Lower leg skin (tissue), 3 donors: ENCODE results near the gene GIPC3.

Experiments
- POLR2A ChIP-seq, 2 donors: fragments of 450-650 bp; IDR thresholded peaks; one replicate each; pipeline ENCODE4 v1.6.1; 2016 to 2017; ENCODE audit warnings: antibody characterized with exemption in 2 of 2, mild to moderate bottlenecking in 1 of 2, moderate library complexity in 1 of 2
- TF ChIP-seq, protein P1 (sequence below), 3 donors: fragments of 450-650 bp; IDR thresholded peaks; one replicate each; pipeline ENCODE4 v1.5.1; 2016; ENCODE audit warnings: antibody characterized with exemption in 3 of 3, mild to moderate bottlenecking in 3 of 3, moderate library complexity in 2 of 3

DNA sequence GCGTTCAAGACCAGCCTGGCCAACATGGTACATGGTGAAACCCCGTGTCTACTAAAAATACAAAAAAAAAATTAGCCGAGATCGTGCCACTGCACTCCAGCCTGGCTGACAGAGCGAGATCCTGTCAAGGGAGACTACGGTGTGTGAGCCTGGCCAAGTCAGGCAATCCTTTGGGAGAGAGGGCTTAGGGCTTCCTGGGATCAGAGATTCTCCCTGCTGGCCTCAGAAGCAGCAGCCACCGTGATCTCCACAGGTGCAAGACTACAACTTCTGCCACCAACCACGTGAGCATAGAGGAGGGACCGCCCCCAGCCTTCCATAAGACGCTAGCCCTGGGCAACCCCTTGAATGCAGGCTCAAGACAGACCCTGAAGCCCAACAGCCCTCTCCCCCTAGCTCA, 35.5 kb upstream of the GIPC3 start:
- TF ChIP-seq POLR2A (IDR thresholded peaks at IDR 0.05) = no peak
- TF ChIP-seq, protein P1, sequence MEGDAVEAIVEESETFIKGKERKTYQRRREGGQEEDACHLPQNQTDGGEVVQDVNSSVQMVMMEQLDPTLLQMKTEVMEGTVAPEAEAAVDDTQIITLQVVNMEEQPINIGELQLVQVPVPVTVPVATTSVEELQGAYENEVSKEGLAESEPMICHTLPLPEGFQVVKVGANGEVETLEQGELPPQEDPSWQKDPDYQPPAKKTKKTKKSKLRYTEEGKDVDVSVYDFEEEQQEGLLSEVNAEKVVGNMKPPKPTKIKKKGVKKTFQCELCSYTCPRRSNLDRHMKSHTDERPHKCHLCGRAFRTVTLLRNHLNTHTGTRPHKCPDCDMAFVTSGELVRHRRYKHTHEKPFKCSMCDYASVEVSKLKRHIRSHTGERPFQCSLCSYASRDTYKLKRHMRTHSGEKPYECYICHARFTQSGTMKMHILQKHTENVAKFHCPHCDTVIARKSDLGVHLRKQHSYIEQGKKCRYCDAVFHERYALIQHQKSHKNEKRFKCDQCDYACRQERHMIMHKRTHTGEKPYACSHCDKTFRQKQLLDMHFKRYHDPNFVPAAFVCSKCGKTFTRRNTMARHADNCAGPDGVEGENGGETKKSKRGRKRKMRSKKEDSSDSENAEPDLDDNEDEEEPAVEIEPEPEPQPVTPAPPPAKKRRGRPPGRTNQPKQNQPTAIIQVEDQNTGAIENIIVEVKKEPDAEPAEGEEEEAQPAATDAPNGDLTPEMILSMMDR (IDR thresholded peaks at IDR 0.05) = no peak
